ENCODE data around the gene LMTK3. TPM values are rescaled to one million over a fixed set of nuclear protein-coding genes. Genes with fewer than 3 reads are reported as not detected.

LMTK3 gene
- total RNA-seq, 4 donors from 2014 or later = 0.12 to 0.47 (median 0.39) TPM

GRCh38 chr19:48556163-48556562, 44.5 kb upstream of the LMTK3 start:
- TF ChIP-seq CTCF (IDR thresholded peaks at IDR 0.05) = no peak
- DNase-seq (ENCODE audit: low spot score) (no peak), ATAC-seq (ENCODE audit: low FRiP score) (peak; percentile 57)

DNA sequence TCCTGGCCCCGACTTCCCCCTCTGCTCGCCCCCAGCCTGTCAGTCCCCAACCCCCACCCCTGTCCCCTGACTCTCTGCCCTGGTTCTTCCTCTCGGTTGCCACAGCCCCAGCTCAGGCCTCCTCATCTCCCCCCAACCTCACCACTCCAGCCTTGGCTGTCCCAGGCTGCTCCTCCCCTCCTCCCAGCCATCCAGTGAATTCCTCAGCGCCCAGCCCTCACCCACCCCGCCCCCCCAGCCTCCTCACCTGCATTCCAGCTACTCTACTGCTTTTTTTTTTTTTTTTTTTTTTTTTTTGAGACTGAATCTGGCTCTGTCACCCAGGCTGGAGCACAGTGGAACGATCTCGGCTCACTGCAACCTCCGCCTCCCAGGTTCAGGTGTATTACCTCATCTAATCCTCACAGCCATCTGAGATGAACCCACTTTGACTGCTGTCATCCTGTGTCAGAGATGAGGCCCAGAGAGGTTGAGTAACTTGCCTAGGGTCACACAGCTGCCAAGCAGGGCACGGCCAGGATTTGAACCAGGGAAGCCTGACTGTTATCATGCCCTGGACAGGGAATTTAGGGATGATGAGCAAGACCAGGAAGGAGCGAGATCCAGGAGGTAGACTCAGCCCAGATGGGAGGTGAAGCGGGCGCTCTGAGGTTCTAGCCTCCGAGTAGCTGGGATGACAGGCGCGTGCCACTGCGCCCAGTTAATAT, 42.9 kb upstream of the LMTK3 start:
- ATAC-seq (ENCODE audit: low FRiP score) (peak; percentile 3), DNase-seq (ENCODE audit: low spot score) (no peak)
- no peak for TF ChIP-seq CTCF (IDR thresholded peaks at IDR 0.05)

- no peak for TF ChIP-seq CTCF (IDR thresholded peaks at IDR 0.05)
- ATAC-seq (ENCODE audit: low FRiP score) (peak; percentile 61), DNase-seq (ENCODE audit: low spot score) (no peak)
Observed at GRCh38 chr19:48553676-48554384, 42.2 kb upstream of the LMTK3 start.

- ATAC-seq (ENCODE audit: low FRiP score) (no peak), DNase-seq (ENCODE audit: low spot score) (no peak)
- no peak for TF ChIP-seq CTCF (IDR thresholded peaks at IDR 0.05)
Observed at GRCh38 chr19:48552406-48553322, 41.0 kb upstream of the LMTK3 start.

DNA sequence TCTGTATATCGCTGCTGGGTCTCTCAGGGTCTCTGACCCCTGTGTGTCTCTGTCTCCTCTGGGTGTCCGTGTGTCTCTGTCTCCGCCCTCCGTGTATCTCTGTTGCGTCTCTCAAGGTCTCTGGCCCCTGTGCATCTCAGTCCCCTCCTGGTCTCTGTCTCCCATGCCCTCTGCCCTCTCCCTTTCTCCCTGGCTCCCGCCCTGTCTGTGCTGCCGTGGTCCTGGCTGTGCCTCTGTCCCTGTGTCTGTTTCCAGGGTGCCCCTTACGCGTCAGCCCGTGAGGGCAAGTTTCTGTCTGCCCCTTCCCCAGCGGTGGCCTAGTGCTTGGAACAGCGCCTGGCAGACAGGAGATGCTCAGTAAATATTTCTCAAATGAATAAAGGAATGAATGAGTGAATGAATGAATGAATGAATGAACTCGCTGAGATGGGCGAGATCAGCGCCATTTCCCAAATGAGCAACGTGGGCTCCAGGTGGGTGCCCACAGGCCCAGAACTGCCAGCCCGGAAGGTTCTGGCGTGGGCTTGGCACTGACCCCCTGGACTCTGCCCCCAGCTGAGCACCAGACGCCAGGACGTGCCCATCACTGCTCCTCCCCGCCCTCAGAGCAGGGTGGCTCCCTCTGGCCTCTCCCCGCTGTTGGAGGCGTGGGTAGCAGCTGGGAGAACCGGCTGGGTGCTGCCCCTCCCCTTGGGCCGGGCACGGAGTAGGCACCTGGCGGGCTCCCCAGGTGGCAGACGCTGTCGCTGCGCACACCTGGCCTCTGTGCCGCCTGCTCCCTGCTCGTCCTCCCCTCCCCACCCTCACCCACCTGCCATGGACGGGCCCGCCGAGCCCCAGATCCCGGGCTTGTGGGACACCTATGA, 40.0 kb upstream of the LMTK3 start, which contains the start of gene SULT2B1:
Gene SULT2B1 (plus strand): TSS at position 736 of the 866 bp plus-strand sequence. CDS start 81 bp downstream, at position 817.
- ATAC-seq (ENCODE audit: low FRiP score) = no peak
- no peak for DNase-seq (ENCODE audit: low spot score)
- TF ChIP-seq CTCF (IDR thresholded peaks at IDR 0.05) = no peak

DNA sequence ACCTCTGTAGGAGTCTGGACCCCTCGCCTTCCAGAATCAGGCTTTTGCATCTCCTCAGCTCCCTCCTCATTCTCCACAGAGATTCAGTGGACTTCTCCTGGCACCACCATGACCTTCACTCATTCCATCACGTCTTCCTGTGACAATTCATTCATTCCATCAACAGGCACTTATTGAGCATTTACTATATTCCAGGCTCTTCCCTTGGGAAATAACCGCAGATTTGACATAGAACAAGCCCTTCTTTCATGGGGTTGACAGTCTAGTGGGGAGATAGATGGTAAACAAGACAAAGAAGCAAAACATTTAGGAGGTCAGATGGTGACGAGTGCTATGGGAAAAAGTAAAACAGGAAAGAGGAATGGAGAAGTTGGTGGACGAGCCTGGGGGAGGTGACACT, 37.7 kb upstream of the LMTK3 start:
- no peak for DNase-seq (ENCODE audit: low spot score)
- ATAC-seq (ENCODE audit: low FRiP score) = no peak
- TF ChIP-seq CTCF (IDR thresholded peaks at IDR 0.05) = no peak
